Stimulated activated CD8-positive, alpha-beta memory T cell treated with anti-CD3 and anti-CD28 coated beads, Interleukin-15, amount 100 ng/mL, for 48 hours (primary cell): ENCODE results near the gene MANSC1.

Experiments
- DNase-seq, 2 donors: peaks; one replicate each; pipeline ENCODE4 v3.0.0-alpha.2; 2020; ENCODE audit warnings: low read depth in 2 of 2

The MANSC1 gene

GRCh38 chr12:12349711-12350665 lies at the start of gene MANSC1:
TSS of gene MANSC1 (minus strand) at chr12:12350242. CDS start at chr12:12343314, 6,928 bp downstream.
- peak; percentile 9 to 12 for DNase-seq

GRCh38 chr12:12399161-12399560 lies 49.1 kb upstream of the MANSC1 start:
- DNase-seq = no peak

- no peak for DNase-seq
Measured at GRCh38 chr12:12398026-12398859, 48.2 kb upstream of the MANSC1 start.

- DNase-seq = no peak
Measured at GRCh38 chr12:12397184-12397583, 47.1 kb upstream of the MANSC1 start.

- no peak for DNase-seq
Measured at GRCh38 chr12:12396694-12397093, 46.7 kb upstream of the MANSC1 start.

GRCh38 chr12:12393171-12393570 lies 43.1 kb upstream of the MANSC1 start:
- no peak for DNase-seq

GRCh38 chr12:12392413-12392812 lies 42.4 kb upstream of the MANSC1 start:
- no peak for DNase-seq

GRCh38 chr12:12387501-12387900 lies 37.5 kb upstream of the MANSC1 start:
- no peak for DNase-seq

GRCh38 chr12:12384571-12385340 lies 34.7 kb upstream of the MANSC1 start:
- DNase-seq = peak; percentile 47 to 56

- DNase-seq = no peak
Measured at GRCh38 chr12:12381982-12382381, 31.9 kb upstream of the MANSC1 start.

- no peak for DNase-seq
Measured at GRCh38 chr12:12380949-12381593, 31.0 kb upstream of the MANSC1 start.

GRCh38 chr12:12379831-12380730 lies 30.0 kb upstream of the MANSC1 start:
- no peak for DNase-seq

GRCh38 chr12:12378616-12379015 lies 28.6 kb upstream of the MANSC1 start:
- DNase-seq = no peak

- DNase-seq = no peak
Measured at GRCh38 chr12:12376646-12377448, 26.8 kb upstream of the MANSC1 start.

GRCh38 chr12:12372946-12373722 lies 23.1 kb upstream of the MANSC1 start:
- DNase-seq = no peak

- no peak for DNase-seq
Measured at GRCh38 chr12:12367482-12367998, 17.5 kb upstream of the MANSC1 start.

- no peak for DNase-seq
Measured at GRCh38 chr12:12366701-12367481, 16.8 kb upstream of the MANSC1 start.
